Brain microvascular endothelial cell (primary cell): Measurements from ENCODE around the gene DPH3.

ENCODE experiments used
- DNase-seq: peaks from one replicate; pipeline ENCODE4 v3.0.0-alpha.2; 2020
- H3K27ac ChIP-seq: fragments of 250-450 bp; sonication (Bioruptor Pico); 2 replicates; pipeline ENCODE4 v1.5.1; 2020; ENCODE audit warnings: mild to moderate bottlenecking, moderate library complexity
- H3K27me3 ChIP-seq: fragments of 250-450 bp; sonication (Bioruptor Pico); replicated peaks from 2 replicates; pipeline ENCODE4 v1.5.1; 2020; ENCODE audit warnings: mild to moderate bottlenecking
- H3K36me3 ChIP-seq: fragments of 250-450 bp; sonication (Bioruptor Pico); replicated peaks from 2 replicates; pipeline ENCODE4 v1.5.1; 2020; ENCODE audit warnings: mild to moderate bottlenecking
- H3K4me3 ChIP-seq: 2 replicates; pipeline ENCODE4 v1.5.1; 2011; ENCODE audit warnings: low read depth, mild to moderate bottlenecking, control low read depth, low read length, moderate library complexity
- in situ Hi-C: cut with HindIII; loops from 2 replicates; pipeline ENCODE4 v1.10.0; 2017; ENCODE audit warnings: low sequenced_read_pairs, low pct_ligation_motif_present
- TF ChIP-seq, protein P1 (sequence below): IDR thresholded peaks from 2 replicates; pipeline ENCODE4 v1.5.1; 2011; ENCODE audit warnings: low read depth, mild to moderate bottlenecking, moderate library complexity, low read length, control low read depth, inconsistent platforms; ENCODE audit errors: missing control alignments

The DPH3 gene

GRCh38 chr3:16224325-16224724 lies 40.4 kb downstream of the DPH3 start:
- no peak overlapping the region for H3K27ac ChIP-seq
- TF ChIP-seq, protein P1, sequence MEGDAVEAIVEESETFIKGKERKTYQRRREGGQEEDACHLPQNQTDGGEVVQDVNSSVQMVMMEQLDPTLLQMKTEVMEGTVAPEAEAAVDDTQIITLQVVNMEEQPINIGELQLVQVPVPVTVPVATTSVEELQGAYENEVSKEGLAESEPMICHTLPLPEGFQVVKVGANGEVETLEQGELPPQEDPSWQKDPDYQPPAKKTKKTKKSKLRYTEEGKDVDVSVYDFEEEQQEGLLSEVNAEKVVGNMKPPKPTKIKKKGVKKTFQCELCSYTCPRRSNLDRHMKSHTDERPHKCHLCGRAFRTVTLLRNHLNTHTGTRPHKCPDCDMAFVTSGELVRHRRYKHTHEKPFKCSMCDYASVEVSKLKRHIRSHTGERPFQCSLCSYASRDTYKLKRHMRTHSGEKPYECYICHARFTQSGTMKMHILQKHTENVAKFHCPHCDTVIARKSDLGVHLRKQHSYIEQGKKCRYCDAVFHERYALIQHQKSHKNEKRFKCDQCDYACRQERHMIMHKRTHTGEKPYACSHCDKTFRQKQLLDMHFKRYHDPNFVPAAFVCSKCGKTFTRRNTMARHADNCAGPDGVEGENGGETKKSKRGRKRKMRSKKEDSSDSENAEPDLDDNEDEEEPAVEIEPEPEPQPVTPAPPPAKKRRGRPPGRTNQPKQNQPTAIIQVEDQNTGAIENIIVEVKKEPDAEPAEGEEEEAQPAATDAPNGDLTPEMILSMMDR: no peak
- in situ Hi-C loops: no loop called here
- no peak overlapping the region for H3K4me3 ChIP-seq
- DNase-seq: no peak
- H3K27me3 ChIP-seq: no peaks in the 10 kb centered on the region
- H3K36me3 ChIP-seq: no peaks in the 10 kb centered on the region

DNA sequence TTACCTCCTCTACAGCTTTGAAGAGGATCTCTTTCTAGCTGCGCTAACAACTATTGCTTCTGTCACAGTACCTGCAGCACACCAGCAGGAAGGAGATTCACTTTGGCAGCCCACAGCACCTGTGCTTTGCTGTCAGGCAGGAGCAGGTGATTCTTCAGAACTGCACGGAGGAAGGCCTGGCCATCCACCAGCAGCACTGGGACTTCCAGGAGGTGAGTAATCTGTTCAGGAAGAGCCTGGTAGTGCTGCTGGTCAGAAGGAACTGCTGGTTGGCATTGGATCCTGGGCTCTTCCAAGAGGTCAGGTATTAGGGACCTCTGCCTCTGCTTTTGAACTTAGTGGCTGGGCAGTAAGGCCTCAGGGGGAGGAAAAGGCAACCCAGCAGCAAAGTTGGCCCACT lies 42.2 kb downstream of the DPH3 start:
- in situ Hi-C loops: no loop called here
- H3K36me3 ChIP-seq: no peaks in the 10 kb centered on the region
- no peak for DNase-seq

DNA sequence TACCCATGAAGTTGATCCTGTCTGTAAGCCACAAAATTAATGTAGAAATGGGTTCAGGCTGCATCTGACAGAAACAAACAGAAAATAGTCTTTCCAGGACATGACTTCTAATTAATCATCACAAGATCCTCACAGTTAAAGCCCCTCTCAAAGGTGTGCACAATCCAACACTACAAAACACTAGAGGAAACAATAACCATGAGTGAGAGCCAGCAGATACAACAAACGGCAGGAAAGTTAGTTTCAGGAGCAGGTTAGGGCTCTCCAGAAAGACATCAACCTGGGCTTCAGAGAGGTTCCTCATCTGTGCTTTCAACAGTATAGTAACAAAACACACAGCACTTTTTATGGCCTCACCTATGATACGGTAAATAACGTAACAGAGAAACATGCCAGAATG lies 42.8 kb downstream of the DPH3 start:
- no peak for DNase-seq
- H3K36me3 ChIP-seq: no peaks in the 10 kb centered on the region
- H3K27ac ChIP-seq: no peak overlapping the region
- no peaks in the 10 kb centered on the region for H3K27me3 ChIP-seq
- no peak overlapping the region for H3K4me3 ChIP-seq
- TF ChIP-seq, protein P1: no peak
- in situ Hi-C loops: no loop called here

More for the DNA sequence above, 42.2 kb downstream of the DPH3 start:
- Histone ChIP-seq H3K4me3 (no peak overlapping the region), H3K27me3 (no peaks in the 10 kb centered on the region), H3K27ac (no peak overlapping the region)
- TF ChIP-seq, protein P1: no peak

DNA sequence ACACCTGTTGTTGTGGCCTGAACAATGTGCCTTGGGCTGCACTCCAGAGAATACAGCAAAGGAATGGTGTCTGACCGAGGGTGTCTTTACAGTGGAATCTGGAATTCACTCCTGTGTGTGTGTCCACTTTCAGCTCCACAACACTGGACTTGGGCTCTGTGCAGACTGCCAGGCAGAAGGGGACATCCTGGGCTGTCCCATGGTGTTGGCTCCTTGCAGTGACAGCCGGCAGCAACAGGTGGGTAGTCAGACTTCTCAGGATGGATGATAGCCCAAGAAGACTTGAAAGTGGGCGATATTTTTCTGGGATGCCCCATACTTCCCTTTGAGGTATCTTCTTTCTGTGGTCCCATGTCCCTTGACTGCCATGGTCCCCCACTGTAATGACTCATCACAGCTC lies 45.0 kb downstream of the DPH3 start:
- H3K36me3 ChIP-seq: no peaks in the 10 kb centered on the region
- DNase-seq: no peak
- TF ChIP-seq, protein P1: no peak
- in situ Hi-C loops: no loop called here
- H3K27me3 ChIP-seq: no peaks in the 10 kb centered on the region
- H3K4me3 ChIP-seq: no peak overlapping the region
- no peak overlapping the region for H3K27ac ChIP-seq

GRCh38 chr3:16216373-16216935 lies 48.3 kb downstream of the DPH3 start:
- Histone ChIP-seq H3K36me3 (no peaks in the 10 kb centered on the region), H3K27ac (no peak overlapping the region), H3K4me3 (no peak overlapping the region), H3K27me3 (no peaks in the 10 kb centered on the region)
- in situ Hi-C loops: no loop called here
- TF ChIP-seq, protein P1: no peak
- no peak for DNase-seq

GRCh38 chr3:16214366-16214765 lies 50.4 kb downstream of the DPH3 start:
- Histone ChIP-seq H3K4me3 (no peak overlapping the region), H3K36me3 (no peaks in the 10 kb centered on the region), H3K27me3 (no peaks in the 10 kb centered on the region), H3K27ac (no peak overlapping the region)
- TF ChIP-seq, protein P1: no peak
- no peak for DNase-seq
- in situ Hi-C loops: no loop called here
